GM21737 (cell line): ENCODE results near the gene PALD1.

ENCODE experiments used
- ATAC-seq: cut with Tn5 transposase; IDR thresholded peaks from one replicate; pipeline ENCODE4 v1.9.1; 2021; ENCODE audit warnings: mild to moderate bottlenecking, moderate library complexity; ENCODE audit not compliant: unreplicated experiment

Gene PALD1

DNA sequence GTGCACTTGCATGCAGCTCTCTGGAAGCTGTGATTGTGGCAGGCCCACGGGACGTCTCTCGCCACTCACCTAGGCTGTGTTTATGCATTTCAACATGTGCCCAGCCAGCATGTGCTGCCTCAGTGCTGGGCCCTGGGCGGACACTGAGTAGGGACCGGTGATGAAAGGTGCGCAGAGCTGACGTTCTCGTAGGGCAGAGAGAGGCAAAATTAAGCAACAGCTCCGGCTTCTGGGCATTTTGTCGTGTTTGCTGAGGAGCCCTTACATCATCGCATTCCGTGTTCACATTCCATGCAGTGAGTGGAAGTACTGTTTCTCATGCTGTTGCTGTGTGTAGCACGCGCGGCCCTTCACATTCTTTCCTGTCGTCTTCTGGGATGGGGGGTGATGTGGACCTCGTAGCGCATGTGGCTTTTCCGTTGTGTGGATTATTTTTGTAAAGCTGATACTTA, 73.4 kb downstream of the PALD1 start:
- no peak for ATAC-seq

- no peak for ATAC-seq
These were observed 74.0 kb downstream of the PALD1 start for GRCh38 chr10:70552586-70552985.

DNA sequence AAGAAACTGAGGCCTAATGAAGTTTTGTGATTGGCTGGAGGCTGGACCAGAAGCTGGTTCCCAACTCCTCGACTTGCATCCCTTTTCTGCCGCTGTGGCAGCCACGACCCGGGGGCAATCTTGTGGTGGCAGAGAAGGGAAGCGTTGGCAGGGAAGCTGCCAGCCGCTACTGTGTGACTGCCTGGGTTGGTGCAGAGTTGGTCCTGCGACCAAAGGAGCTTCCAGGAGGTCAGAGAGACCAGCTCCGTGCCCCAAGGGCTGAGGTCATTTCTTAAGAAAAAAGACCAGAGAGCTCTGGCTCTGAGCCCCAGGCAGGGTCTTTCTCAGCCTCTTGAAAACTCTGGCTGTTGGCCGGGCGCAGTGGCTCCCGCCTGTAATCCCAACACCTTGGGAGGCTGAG, 76.8 kb downstream of the PALD1 start:
- ATAC-seq = no peak

GRCh38 chr10:70557086-70557845, 78.7 kb downstream of the PALD1 start:
- no peak for ATAC-seq

GRCh38 chr10:70557876-70558275, 79.3 kb downstream of the PALD1 start:
- ATAC-seq = no peak

- ATAC-seq = no peak
These were observed 79.7 kb downstream of the PALD1 start for GRCh38 chr10:70558295-70558694.

GRCh38 chr10:70558871-70559810, 80.6 kb downstream of the PALD1 start:
- peak; percentile 66 for ATAC-seq

DNA sequence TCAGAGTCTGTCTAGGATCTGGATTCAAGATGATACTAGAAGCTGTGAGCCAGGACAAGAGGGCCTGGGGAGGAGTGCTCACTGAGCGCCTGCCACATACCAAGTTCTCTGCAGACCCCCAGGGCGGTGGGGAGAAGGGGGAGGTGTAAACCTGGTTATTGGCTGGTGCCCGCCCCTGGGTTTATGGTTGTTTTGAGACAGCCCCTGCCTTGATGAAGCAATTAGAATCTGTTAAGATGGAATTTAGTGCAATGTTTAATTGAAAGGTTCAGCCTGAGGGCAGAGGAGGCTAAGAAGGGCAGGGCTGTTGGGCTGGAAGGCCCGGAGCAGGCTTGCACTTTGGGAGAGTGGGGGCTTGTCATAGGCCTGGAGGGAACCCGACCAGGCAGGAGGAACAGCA, 81.3 kb downstream of the PALD1 start:
- ATAC-seq = no peak

- no peak for ATAC-seq
These were observed 82.0 kb downstream of the PALD1 start for GRCh38 chr10:70560511-70560941.

DNA sequence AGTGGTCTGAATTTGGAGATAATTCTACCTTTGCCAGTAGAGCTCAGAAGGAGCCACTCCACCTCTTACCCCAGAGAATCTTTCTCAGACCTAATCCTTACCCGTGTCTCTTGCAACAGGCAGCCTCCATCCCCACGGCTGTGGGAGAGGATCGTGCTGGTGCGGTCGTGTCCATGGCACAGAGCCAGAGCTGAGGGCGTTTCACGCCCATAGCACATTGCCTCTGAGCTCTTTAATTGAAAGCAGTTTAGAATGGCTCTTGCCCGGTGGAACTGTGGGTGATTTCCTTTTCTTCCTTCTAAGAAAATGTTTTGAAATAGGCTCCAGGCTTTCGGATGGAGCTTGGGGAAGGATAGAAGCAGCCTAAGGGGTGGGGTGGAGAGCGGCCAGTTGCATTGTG, 82.5 kb downstream of the PALD1 start:
- no peak for ATAC-seq

- ATAC-seq = no peak
These were observed 83.0 kb downstream of the PALD1 start for GRCh38 chr10:70561558-70561957.

DNA sequence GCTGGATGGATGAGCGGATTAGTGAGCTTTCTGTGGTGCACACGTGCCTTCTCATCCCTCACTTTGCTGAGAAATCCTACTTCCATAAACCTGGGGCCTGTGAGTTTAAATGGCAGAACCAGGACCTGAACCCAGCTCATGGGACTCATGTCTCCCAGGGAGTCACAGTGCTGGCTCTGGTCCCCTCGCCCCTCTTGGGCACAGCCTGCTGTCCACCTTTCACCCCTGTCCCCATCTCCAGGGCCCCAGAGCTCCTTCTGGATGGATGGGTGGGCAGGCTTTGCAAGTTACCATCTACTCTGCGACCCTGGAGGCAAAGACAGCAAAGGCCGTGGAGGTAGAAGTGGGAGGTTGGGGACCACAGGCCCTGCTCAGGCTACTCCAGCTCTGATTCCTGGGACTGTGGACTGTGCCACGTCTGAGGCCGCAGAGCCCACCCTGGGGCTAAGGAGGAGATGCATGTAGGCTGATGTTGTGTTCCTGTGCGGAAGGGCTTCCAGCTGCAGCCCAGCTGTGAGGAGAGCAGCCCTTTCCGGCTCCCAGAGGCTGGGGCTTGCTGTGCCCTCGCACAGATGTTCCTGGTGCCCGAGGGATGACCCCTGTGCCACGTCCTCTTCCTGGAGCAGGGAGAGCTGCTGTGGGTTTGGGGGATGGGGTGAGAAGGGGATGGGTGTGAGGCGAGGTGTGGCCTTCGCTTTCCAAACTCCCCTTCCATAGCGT, 83.6 kb downstream of the PALD1 start:
- ATAC-seq = no peak

GRCh38 chr10:70563230-70563629, 84.7 kb downstream of the PALD1 start:
- ATAC-seq = no peak

DNA sequence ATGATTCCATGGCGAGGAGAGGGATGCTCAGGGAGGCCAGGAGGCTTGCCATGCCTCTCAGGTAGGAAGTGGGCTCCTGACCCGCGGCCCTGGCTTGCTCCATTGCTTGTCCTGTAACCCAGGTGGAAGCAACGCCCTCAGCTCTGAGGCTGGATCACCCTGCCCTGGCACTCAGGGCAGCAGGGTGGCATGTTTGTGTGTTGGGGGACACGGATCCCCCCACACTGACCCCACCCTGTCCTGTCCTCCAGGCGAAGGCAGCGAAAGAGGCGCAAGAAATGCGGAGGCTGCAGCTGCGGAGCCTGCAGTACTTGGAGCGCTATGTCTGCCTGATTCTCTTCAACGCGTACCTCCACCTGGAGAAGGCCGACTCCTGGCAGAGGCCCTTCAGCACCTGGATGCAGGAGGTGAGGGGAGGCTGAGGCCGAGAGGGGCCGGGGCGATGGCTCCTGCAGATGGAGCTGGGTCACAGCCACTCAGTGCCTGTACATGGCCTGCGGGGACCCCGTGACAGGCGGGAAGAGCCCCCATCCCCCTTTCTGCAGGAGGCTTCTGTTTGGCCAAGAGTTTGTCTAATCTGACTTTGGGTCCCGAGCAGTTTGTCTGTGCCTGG, 85.7 kb downstream of the PALD1 start:
- no peak for ATAC-seq

DNA sequence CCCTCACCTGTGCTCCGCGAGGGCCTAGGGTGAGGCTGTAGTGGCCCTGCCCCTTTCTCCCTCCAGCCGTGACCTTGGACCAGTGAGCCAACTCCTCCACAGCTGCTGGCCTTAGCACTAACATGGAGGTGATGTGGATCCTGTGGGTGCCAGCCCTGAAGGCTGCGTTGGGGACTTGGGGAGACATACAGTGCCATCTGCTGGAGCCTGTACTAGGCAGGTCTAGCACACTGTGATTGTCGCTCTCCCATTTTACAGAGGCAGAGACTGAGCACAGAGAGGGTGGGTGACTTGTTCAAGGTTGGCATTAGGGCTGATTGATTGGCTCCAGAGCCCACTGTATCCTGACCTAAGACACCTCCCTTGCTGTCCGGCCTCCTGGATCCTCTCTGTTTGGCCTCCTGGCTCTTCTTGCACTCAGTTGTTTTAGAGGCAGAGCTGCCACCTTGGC, 86.4 kb downstream of the PALD1 start:
- no peak for ATAC-seq

DNA sequence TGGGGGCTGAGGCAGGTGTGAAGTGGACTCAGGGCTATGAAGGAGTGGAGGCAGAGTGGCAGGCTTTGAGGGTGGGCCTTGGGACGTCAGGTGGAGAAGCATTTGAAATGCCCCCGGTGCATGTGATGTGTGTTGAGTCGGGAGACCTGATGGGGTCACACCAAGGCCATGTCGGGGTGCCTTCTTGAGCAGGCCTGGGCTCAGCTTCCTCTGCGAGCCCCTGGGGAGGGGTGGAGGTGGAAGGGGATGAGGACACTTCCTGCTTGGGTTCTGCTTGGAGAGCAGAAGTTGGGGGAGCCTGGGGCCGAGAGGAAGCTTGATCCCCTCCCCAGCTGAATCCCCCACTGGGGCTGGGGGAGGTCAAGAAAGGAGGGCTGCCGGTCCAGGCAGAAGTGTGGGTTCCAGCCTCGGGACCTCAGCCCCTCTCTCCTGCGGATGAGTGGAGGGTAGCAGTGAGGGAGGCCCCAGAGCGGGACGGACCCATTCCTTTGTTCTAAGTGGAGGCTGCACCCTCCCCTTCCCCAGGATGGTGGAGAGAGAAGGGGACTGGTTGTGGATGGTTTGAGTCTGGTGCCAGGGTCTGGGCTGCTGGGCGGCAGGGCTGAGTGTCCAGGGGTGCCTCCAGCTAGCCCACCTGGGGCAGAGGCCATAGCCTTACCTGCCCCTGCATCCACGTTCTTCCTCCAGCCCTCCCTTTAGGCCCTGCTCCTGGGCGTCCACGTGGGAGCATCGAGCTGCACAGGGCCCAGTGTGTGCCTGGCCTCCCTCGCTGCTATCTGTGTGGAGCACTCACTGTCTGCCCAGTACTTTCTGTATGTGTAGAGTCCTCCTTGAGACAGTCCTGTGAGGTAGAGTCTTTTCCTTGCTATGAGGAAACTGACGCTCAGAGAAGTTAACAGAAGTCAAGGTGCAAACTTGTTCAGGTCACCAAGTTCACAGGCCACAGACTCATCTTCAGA, 87.3 kb downstream of the PALD1 start:
- ATAC-seq = no peak

- ATAC-seq = no peak
These were observed 88.1 kb downstream of the PALD1 start for GRCh38 chr10:70566515-70567290.

DNA sequence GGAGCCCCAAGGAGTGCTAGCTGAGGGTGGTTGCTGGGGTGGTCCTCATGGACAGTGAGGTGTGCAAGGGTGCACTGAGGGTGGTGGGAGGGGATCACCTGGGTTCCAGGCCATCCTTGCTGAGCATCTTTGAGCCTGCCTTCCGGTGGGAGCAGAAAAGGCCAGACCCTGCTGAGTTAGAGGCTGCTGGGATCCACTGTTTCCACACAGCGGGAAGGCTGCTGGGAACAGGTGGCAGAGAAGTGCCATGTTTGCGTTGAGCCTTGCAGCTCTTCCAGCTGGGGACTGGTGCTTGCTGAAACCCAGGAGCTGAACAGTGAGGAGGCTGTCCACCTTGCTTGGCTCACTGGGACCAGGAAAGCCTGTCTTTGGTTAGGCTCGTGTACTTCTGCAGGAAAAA, 89.0 kb downstream of the PALD1 start:
- no peak for ATAC-seq

- no peak for ATAC-seq
These were observed 89.5 kb downstream of the PALD1 start for GRCh38 chr10:70568113-70568512.
